GM19324 (cell line): ENCODE results near the gene DNAH8.

Source experiments
- ATAC-seq: cut with Tn5 transposase; IDR thresholded peaks from one replicate; pipeline ENCODE4 v1.9.1; 2021; ENCODE audit warnings: mild to moderate bottlenecking, moderate library complexity; ENCODE audit not compliant: unreplicated experiment, low FRiP score

DNAH8 gene

GRCh38 chr6:38701551-38701950 lies 13.6 kb upstream of the DNAH8 start:
- no peak for ATAC-seq

DNA sequence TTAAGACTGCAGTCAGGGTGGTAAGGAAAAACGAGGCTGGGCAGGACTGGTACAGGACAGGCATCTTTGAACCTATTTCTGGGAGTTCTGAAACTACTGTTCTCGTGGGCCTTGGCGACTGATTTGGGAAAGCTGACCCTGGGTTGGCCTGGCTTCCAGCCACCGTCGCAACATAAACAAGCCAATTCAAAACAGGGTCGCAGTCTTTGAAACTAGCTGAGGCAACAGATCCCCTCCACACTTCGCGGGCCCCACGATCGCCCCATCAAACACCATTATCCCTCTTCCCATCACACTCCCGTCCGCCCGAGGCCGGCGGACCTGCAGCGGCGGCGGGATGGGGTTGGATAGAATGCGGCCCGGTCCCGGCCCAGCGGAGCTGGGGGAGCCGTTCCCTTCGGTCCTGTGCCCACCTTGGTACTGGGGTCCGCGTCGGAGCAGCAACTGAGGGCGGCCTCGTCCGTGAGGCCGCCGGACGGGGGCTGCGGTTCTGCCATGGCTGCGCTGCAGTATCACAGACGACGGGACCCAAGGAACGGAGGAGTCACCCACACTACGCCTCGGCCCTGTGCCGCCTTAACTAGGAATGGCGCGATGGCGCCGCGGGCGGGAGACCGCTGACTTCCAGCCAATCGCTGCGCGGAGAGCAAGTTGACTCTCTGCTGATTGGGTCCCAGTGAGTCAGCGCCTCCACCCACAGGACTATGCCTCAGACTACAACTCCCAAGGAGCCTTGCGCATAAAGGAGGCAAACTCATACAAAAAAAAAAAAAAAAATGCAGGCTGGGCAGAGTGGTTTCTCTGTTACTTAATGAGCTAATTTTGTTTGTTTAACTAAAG lies 12.3 kb upstream of the DNAH8 start, which contains the start of gene GLO1:
GLO1 (minus strand) TSS at position 588 of the 840 bp plus-strand sequence; CDS start at position 497, 91 bp downstream.
- peak; percentile 99 for ATAC-seq

GRCh38 chr6:38703949-38704590 lies 11.0 kb upstream of the DNAH8 start:
- ATAC-seq = no peak

DNA sequence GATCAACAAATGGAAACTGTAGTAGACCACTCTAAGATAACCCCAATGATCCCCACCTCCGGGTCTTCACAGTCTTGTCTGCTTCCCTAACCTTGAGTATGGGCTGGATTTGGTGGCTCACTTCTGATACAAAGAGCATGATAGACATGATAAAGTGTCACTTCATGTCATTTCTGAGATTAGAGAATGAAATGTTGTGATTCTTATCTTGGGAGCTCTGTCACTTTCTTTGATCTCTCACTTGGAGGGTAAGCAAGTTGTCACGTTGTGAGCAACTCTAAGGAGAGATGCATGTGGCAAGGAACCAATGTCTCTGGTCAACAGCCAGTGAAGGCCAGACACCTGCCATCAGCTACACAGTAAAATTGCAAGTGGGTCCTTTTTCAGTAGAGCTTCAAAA lies 9.2 kb upstream of the DNAH8 start:
- ATAC-seq = no peak

DNA sequence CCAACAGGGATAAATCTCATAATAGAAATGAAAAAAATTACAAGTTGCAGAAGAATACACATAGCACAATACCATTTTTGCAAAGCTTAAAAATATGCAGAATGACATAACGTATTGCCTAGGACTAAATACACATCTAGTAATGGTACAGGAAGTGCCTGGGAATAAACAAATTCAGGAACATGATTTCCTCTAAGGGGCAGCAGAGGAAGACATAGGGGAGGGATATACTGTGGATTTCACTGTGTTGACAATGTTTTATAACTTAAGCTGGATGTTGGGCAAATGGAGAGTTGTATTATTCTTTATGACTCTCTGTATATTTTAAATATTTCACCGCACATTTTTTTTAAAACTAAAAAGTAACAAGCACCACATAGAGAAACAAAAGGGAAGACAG lies 6.6 kb upstream of the DNAH8 start:
- no peak for ATAC-seq

DNA sequence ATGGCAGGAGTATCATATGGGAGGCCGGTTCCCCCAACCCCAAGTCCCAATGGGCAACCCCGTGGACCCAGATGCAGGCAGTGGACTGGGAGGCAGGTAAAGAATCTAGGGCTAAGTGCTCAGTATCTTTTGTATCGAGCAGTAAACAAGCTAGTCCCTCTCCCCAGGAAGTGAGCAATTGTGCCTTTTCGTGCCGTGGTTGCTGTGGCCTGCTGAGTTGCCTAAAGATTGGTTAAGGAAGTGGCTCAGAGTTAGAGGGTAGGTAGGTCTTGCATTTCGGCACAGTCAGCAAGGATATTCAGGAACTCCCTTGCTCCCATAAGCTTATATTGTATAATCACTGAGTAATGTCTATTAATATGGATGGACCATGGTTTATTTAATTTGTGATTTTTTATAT lies 1.3 kb upstream of the DNAH8 start:
- ATAC-seq = no peak

GRCh38 chr6:38714239-38715015 lies 684 bp upstream of the DNAH8 start:
- no peak for ATAC-seq

DNA sequence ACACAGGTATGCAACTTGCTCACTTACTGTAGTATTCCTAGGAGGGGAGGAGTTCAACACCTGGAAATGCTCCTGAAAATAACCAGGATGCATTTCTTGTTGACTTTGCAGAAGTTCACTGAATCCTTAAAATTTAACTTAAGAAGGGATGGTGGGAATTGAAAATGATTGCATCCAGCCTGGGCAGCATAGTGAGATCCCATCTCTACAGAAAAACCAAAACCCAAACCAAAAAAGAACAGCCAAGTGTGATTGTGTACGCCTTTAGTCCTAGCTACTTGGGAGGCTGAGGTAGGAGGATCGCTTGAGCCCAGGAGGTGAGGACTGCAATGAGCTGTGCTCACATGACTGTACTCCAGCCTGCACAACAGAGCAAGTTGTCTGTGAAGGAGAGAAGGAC lies 1.7 kb downstream of the DNAH8 start:
- no peak for ATAC-seq

DNA sequence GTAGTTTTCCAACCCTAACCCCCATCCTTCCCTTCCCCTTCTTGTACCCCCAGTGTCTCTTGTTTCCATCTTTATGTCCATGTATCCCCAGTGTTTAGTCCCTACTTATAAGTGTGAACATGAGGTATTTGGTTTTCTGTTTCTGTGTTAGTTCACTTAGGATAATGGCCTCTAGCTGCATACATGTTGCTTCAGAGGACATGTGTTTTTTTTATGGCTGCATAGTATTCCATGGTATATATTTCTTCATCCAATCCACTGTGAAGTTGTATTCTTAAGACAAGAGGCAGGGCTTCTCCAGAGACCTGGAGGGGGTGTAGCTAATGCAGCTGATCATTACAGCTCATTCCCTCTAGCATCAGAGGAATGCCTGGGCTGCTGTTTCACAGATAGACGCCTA lies 4.2 kb downstream of the DNAH8 start:
- no peak for ATAC-seq

GRCh38 chr6:38720295-38720694 lies 5.2 kb downstream of the DNAH8 start:
- no peak for ATAC-seq

DNA sequence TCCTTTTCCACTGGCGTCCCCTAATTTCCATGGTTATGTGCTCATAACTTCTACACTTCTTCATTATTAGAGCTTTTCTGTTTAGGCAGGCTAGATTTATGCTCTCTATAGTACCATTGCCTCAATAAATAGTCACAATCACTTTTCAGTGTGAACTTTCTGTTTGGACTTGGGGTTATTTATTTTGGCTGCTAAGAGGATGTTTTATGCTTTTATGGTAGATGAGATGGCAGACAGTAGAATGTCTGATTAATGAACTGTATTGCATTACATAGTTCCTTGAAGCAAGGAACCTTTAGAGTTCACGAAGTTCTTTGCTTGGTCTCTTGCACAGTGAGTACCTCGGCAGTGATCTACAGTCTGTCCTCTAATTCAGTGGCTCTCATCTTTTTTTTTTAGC lies 6.9 kb downstream of the DNAH8 start:
- no peak for ATAC-seq

DNA sequence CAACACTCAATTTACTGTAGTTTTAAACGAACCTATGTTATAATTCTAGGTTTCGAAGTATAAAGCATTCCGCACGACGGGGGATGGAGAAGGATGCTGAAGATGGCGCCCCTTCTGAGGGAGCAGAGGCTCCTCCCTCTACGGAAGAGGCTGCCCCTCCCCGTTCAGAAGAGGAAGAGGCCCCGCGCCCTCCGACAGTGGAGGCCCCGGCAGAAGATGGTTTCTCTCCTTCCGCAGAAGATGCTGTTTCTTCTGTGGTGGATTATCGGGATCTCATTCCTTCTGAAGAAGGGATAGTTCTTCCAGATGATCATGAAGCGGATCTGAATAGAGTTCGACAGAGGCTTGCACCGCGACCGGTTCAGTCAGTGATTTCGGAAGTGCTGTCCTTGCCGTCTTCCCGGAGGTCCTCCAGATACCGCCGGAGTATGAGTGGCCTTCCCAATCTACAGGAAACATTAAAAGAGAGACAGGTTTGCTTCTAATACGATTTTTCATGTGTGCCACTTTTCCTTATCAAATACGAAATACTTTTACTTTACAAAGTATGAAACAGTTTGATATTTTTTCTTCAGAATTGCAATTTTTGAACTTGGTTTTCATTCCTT lies 7.7 kb downstream of the DNAH8 start:
- no peak for ATAC-seq

GRCh38 chr6:38723783-38724182 lies 8.7 kb downstream of the DNAH8 start:
- ATAC-seq = no peak

- ATAC-seq = no peak
Measured at GRCh38 chr6:38724343-38724742, 9.2 kb downstream of the DNAH8 start.

- ATAC-seq = no peak
Measured at GRCh38 chr6:38725414-38726183, 10.5 kb downstream of the DNAH8 start.

- ATAC-seq = no peak
Measured at GRCh38 chr6:38728203-38728602, 13.1 kb downstream of the DNAH8 start.

- ATAC-seq = no peak
Measured at GRCh38 chr6:38730140-38730862, 15.2 kb downstream of the DNAH8 start.

GRCh38 chr6:38736951-38737350 lies 21.8 kb downstream of the DNAH8 start:
- ATAC-seq = no peak

DNA sequence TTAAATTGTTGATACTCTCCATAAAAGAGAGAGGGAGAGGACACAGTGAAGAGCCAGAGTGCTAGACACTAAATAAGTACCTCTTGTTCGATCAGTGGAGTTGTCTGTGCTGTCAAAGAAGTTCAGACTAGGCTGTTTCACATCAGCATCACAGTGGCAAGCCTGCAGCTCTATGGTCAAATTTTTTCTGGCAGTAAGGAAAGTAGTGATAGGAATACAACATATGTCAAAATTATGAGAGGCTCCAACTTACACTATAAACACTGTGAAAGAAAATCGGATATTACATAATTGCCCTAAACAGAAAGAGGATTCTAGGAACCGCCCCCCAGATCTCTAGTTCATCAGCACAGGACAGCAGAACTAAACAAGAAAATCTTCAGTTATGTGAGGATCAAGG lies 23.1 kb downstream of the DNAH8 start:
- no peak for ATAC-seq
